Heart left ventricle (tissue), 16 donors: Measurements from ENCODE around the gene PHAX. TPM values are rescaled to one million over a fixed set of nuclear protein-coding genes. Genes with fewer than 3 reads are reported as not detected.

Source experiments
- ATAC-seq, 4 donors: fragments of 200-7000 bp; cut with Tn5 transposase; one replicate each; pipeline ENCODE4 v1.9.1; 2020 to 2022; ENCODE audit warnings: moderate library complexity in 4 of 4, mild to moderate bottlenecking in 3 of 4, moderate number of reproducible peaks in 1 of 4
- DNase-seq, 5 donors: peaks; one replicate each; pipeline ENCODE4 v3.0.0-alpha.2; 2020
- H3K27ac ChIP-seq, 12 donors: fragments of 200-600 bp; sonication (generic) in 4 of 12; one replicate each; pipeline versions ENCODE4 v1.5.0 to v1.8.0; 2016 to 2022; ENCODE audit warnings: mild to moderate bottlenecking in 2 of 12
- H3K27me3 ChIP-seq, 9 donors: fragments of 200-600 bp; sonication (generic) in 2 of 9; one replicate each; pipeline versions ENCODE4 v1.5.1 to v1.8.0; 2016 to 2022; ENCODE audit warnings: mild to moderate bottlenecking in 3 of 9
- H3K36me3 ChIP-seq, 9 donors: fragments of 200-600 bp; sonication (generic) in 2 of 9; one replicate each; pipeline versions ENCODE4 v1.5.0 to v1.8.0; 2018 to 2022; ENCODE audit warnings: mild to moderate bottlenecking in 2 of 9
- H3K4me1 ChIP-seq, 12 donors: fragments of 200-600 bp; sonication (generic) in 4 of 12; one replicate each; pipeline versions ENCODE4 v1.5.0 to v1.8.0; 2016 to 2022; ENCODE audit warnings: mild to moderate bottlenecking in 3 of 12
- H3K4me3 ChIP-seq, 12 donors: fragments of 200-600 bp; sonication (generic) in 4 of 12; one replicate each; pipeline versions ENCODE4 v1.5.0 to v1.8.0; 2017 to 2022; ENCODE audit warnings: mild to moderate bottlenecking in 9 of 12, moderate library complexity in 4 of 12
- H3K9me3 ChIP-seq, 12 donors: fragments of 200-600 bp; sonication (generic) in 4 of 12; one replicate each; pipeline versions ENCODE4 v1.5.0 to v1.8.0; 2016 to 2022; ENCODE audit warnings: mild to moderate bottlenecking in 1 of 12
- POLR2A ChIP-seq, 2 donors: fragments of 450-650 bp; IDR thresholded peaks; one replicate each; pipeline ENCODE4 v1.6.1; 2017; ENCODE audit warnings: antibody characterized with exemption in 2 of 2, mild to moderate bottlenecking in 2 of 2, moderate library complexity in 2 of 2
- WGBS, 4 donors: extraction: QIAGEN DNeasy Blood & Tissue Kit in 2 of 4; methylation state at CpG; one replicate each; pipeline versions ENCODE4 v1.1.5 to v1.1.7; 2013 to 2018; 5-methylcytosine and 5-hydroxymethylcytosine counted together
- intact Hi-C, 10 donors: fragments of 100-400 bp; cut with DNase I; formaldehyde crosslinking; loops; one replicate each; pipeline versions ENCODE4 v1.11.1 to v1.14.2; 2022
- polyA plus RNA-seq, 2 donors: library from polyadenylated mRNA; stranded (reverse); fragments of 200-250 nt; gene quantifications; one replicate each; pipeline ENCODE4 v1.2.3, GENCODE V29; 2013
- total RNA-seq, 9 donors: library from RNA; depleted of rRNA in 2 of 9; stranded (reverse); fragments of >200 nt in 2 of 9; fragmentation: NEBNext Ultra II Directional in 3 of 9; extraction: Animal tissue kit (Norgen Biotek cat#: 25700) in 3 of 9; gene quantifications; one replicate each; pipeline versions ENCODE4 v1.1.0 to v1.2.4, GENCODE V29; 2016 to 2023
- TF ChIP-seq, protein P1 (sequence below), 12 donors: fragments of 200-600 bp; sonication (generic) in 4 of 12; IDR thresholded peaks; one replicate each; pipeline versions ENCODE4 v1.5.0 to v1.8.0; 2018 to 2022; ENCODE audit warnings: antibody characterized with exemption in 12 of 12, mild to moderate bottlenecking in 5 of 12
- donor health status: ischemic (EF 13 %, LVEDD 7.1; RV severe dilation, severe dysfunction).
- donor health status: healthy with polysubstance abuse.
- donor health status: DM: no; HTN: yes; CAD: no.
- donor health status: DM: no; HTN: no; CAD: no.
- donor health status: ischemic (EF 25% LVEDD 6.9; RV normal size, moderate dysfunction).
- donor health status: ischemic (EF 25% LVEDD 5.7; RV mildly dilated, moderate dysfunction).
- donor health status: healthy.
- donor health status: DM: yes; HTN: yes; CAD: no.
- donor health status: ischemic (EF 35%, LVEDD 5.7; RV mildly dilated, moderate dysfunction).
- donor health status: nonischemic (EF 11% LVEDD 7.7; RV severe dilation, severe dysfunction).
- donor health status: DM: yes; HTN: yes; CAD: no.
- donor health status: PGD.
- donor health status: ischemic (EF 29% LVEDD 5.4; RV normal size, mild dysfunction).
- donor health status: nonischemic (EF 23%, LVEDD 6.1; RV moderate dilation, normal function).

PHAX gene
- total and polyA plus RNA-seq, 11 donors, result 16.6 to 32.7 (median 29.6) TPM

DNA sequence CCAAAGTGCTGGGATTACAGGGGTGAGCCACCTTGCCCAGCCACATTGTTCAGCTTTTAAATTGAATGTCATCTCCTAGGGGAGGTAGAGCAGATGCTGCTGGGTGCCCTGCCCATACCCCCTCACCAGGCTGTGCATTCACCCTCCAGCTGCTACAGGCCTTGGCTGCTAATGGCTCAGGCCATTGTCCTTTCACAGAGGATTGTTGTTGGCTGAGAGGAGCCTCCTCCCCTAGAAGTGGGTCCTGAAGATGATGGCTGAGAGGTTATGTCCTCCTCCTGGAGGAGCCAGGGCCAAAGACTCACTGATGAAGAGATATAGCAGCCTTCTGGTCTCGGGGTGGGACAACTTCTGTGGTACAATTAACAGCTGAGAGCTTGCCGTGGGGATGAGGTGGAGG lies 74.6 kb downstream of the PHAX start:
- Histone ChIP-seq H3K36me3 (no peaks in the 10 kb centered on the region), H3K9me3 (peaks cover 0 to 1% (median 0%) of the 10 kb centered on the region in 12 donors), H3K4me3 (no peak overlapping the region), H3K27me3 (no peaks in the 10 kb centered on the region), H3K4me1 (peaks cover 0 to 4% (median 0%) of the 10 kb centered on the region in 12 donors), H3K27ac (no peak overlapping the region)
- WGBS, 4 donors, result 75 to 97% (median 86%) methylated on average over 2 of the region's 2 CpGs
- intact Hi-C loops, result loop anchor here in 3 of 10 donors (5.0 to 10.0 kb wide), 3 partner anchors 127 to 639 kb away; no protein-coding TSS in a partner anchor
- TF ChIP-seq POLR2A (IDR thresholded peaks at IDR 0.05), result no peak
- TF ChIP-seq, protein P1, sequence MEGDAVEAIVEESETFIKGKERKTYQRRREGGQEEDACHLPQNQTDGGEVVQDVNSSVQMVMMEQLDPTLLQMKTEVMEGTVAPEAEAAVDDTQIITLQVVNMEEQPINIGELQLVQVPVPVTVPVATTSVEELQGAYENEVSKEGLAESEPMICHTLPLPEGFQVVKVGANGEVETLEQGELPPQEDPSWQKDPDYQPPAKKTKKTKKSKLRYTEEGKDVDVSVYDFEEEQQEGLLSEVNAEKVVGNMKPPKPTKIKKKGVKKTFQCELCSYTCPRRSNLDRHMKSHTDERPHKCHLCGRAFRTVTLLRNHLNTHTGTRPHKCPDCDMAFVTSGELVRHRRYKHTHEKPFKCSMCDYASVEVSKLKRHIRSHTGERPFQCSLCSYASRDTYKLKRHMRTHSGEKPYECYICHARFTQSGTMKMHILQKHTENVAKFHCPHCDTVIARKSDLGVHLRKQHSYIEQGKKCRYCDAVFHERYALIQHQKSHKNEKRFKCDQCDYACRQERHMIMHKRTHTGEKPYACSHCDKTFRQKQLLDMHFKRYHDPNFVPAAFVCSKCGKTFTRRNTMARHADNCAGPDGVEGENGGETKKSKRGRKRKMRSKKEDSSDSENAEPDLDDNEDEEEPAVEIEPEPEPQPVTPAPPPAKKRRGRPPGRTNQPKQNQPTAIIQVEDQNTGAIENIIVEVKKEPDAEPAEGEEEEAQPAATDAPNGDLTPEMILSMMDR (IDR thresholded peaks at IDR 0.05), result no peak
- DNase-seq (no peak), ATAC-seq (no peak)

GRCh38 chr5:126676195-126676624 lies 75.5 kb downstream of the PHAX start:
- Histone ChIP-seq H3K4me1 (peaks cover 0 to 4% (median 0%) of the 10 kb centered on the region in 12 donors), H3K36me3 (no peaks in the 10 kb centered on the region), H3K9me3 (no peaks in the 10 kb centered on the region), H3K27ac (no peak overlapping the region), H3K27me3 (no peaks in the 10 kb centered on the region), H3K4me3 (no peak overlapping the region)
- TF ChIP-seq POLR2A (IDR thresholded peaks at IDR 0.05), result no peak
- TF ChIP-seq, protein P1 (IDR thresholded peaks at IDR 0.05), result peak; percentile 64 to 84 (median 80)
- intact Hi-C loops, result loop anchor here (1.0 to 10.0 kb wide), 8 partner anchors 102 to 639 kb away; no protein-coding TSS in a partner anchor
- DNase-seq (peak in 2 of 5 donors; percentile 28 to 46), ATAC-seq (peak in 3 of 4 donors; percentile 74 to 80 (median 77))
- WGBS, 4 donors, result 22 to 25% (median 25%) methylated on average over 4 of the region's 4 CpGs

Other genes starting within 250 kb of the PHAX start
- 10 to 100 TPM; 28.2 to 50.4 (median 37.0) TPM for gene GRAMD2B, start 177.5 kb upstream of the PHAX start, total RNA-seq
- gene GRAMD2B, start 177.5 kb upstream of the PHAX start, polyA plus RNA-seq, result 10 to 100 TPM in 1 of 2 donors, 1 to 10 TPM in 1; 7.4 to 19.8 TPM
- gene ALDH7A1, start 5.7 kb upstream of the PHAX start, total RNA-seq, result 10 to 100 TPM; 12.3 to 67.6 (median 45.0) TPM
- gene ALDH7A1, start 5.7 kb upstream of the PHAX start, polyA plus RNA-seq, result 10 to 100 TPM; 21.3 to 27.0 TPM
- 10 to 100 TPM in 1 of 9 donors, 1 to 10 TPM in 8; 1.3 to 27.8 (median 1.8) TPM for gene LMNB1, start 176.2 kb downstream of the PHAX start, total RNA-seq
- 1 to 10 TPM in 1 of 2 donors, under 1 TPM in 1; 0.27 to 1.9 TPM for gene LMNB1, start 176.2 kb downstream of the PHAX start, polyA plus RNA-seq